Natural killer cell treated with Interleukin-12 subunit alpha and Interleukin-12 subunit beta and Interleukin-15 and Interleukin-18, amount 100 ng/mL, for 72 hours (primary cell): Measurements from ENCODE around the gene SLITRK3. TPM values are rescaled to one million over a fixed set of nuclear protein-coding genes. Genes with fewer than 3 reads are reported as not detected.

Experiments
- ATAC-seq, 2 donors: fragments of 150-1000 bp; cut with Tn5 transposase in 1 of 2; sonication (Bioruptor Pico), chemical (Tn5 transposase) in 1 of 2; 2 replicates each; pipeline ENCODE4 v1.10.0; 2021
- DNase-seq: peaks from one replicate; pipeline ENCODE4 v3.0.0; 2022; ENCODE audit warnings: low spot score
- H3K27ac Mint-ChIP-seq, 2 donors: 1 replicate in 1 of 2; 2 replicates in 1 of 2; pipeline ENCODE4 v1.8.0; 2022; ENCODE audit warnings: mixed read lengths in 2 of 2, mild to moderate bottlenecking in 1 of 2, moderate library complexity in 1 of 2
- H3K27me3 Mint-ChIP-seq, 2 donors: 1 replicate in 1 of 2; 2 replicates in 1 of 2; pipeline ENCODE4 v1.8.0; 2022; ENCODE audit warnings: mixed read lengths in 2 of 2
- H3K36me3 Mint-ChIP-seq: one replicate; pipeline ENCODE4 v1.8.0; 2022; ENCODE audit warnings: mixed read lengths
- H3K4me1 Mint-ChIP-seq, 2 donors: 1 replicate in 1 of 2; 2 replicates in 1 of 2; pipeline ENCODE4 v1.8.0; 2022; ENCODE audit warnings: low read depth in 2 of 2, mixed read lengths in 2 of 2, mild to moderate bottlenecking in 1 of 2
- H3K4me3 Mint-ChIP-seq: one replicate; pipeline ENCODE4 v1.8.0; 2022; ENCODE audit warnings: mixed read lengths
- H3K9me3 Mint-ChIP-seq: 2 replicates; pipeline ENCODE4 v1.8.0; 2022; ENCODE audit warnings: mixed read lengths
- total RNA-seq, 2 donors: library from RNA; stranded (reverse); gene quantifications; one replicate each; pipeline ENCODE4 v1.2.3, GENCODE V29; 2022

SLITRK3 gene
- total RNA-seq, 2 donors from 2014 or later = not detected

DNA sequence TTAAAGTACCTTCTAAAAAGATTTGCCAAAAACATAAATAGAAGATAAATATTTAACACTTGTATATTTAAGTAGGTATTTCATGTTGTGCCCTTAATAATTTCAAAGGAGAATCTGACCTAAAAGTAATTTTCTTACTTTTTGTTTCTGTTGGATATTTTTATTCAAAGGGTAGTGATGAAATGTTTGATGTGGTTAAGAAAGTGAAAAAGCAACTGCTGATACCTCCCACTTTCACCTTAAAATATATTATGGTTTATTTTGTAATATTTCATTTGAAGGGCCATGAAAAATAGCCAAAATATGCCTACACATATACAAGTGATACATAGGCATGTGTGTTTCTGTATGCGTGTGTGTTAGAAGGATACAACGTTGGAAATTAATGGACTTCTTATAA is 5.8 kb upstream of the SLITRK3 start:
- no peak for ATAC-seq
- Mint-ChIP-seq H3K27ac (no peak overlapping the region), H3K4me3 (no peak overlapping the region), H3K27me3 (peaks cover 4 to 6% of the 10 kb centered on the region in 2 donors), H3K9me3 (peaks cover 6% of the 10 kb centered on the region), H3K36me3 (peaks cover 2% of the 10 kb centered on the region), H3K4me1 (peaks cover 1 to 2% of the 10 kb centered on the region in 2 donors)
- DNase-seq = no peak

DNA sequence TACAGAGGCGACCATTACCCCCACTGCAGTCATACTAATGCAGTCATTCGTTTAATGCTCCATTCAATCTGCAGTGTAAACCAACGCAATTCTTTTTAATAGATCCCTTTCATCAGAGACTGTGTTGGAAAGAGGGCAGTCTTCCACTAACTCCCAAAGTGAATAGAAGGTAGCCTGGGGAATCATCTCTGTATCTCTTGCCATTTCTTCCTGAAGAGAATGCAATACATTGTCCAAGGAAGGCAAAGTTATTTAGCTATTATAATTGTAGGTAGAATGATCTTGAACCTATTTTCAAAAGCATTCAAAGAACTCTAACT is 1.3 kb upstream of the SLITRK3 start:
- Mint-ChIP-seq H3K4me3 (no peak overlapping the region), H3K9me3 (peaks cover 8% of the 10 kb centered on the region)
- ATAC-seq = no peak

DNA sequence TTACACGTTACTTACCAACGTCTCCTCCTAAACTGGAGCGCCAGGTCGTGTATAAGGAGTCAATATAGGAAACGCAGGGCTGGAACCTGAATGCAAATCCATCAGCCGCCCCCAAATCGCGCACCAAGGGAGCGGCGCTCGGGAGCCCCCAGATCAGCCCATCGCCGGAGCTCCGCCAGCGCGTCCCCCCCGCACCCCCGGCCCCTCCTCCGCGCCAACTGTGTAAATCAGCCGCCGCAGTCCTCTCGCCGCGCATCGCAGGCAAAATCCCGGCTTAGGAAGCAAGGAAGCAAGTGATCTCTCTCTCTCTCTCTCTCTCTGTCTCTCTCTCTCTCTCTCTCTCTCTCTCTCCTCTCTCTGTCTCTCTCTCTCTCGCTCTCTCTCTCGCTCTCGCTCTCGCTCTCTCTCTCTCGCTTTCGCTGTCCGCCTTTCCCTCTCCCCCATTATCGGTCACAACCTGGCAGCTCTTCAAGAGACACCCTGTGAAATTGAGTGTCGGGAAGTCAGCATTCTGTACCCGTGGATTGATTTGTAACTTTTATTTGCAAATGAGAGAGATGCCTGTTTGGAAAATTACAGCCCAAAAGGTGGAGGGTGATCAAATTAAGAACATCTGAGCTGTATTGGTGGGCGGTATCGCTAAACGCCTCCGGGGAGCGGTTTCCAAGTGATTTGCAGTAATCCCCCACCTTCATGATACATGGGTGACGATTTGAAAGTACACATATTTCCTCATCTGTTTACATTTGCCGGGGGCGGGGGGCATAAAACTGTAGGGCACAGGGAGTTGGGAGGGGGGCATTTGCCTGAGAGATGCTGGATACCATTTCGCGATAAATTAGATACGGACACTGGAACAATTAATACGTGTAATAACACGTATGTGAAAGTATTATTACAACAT is 645 bp upstream of the SLITRK3 start:
- H3K36me3 Mint-ChIP-seq = peaks cover 5% of the 10 kb centered on the region
- peaks cover 5% of the 10 kb centered on the region in 2 donors for H3K4me1 Mint-ChIP-seq
- H3K27ac Mint-ChIP-seq = no peak overlapping the region
- peak overlapping the region; percentile 22 for H3K4me3 Mint-ChIP-seq
- peaks cover 8% of the 10 kb centered on the region for H3K9me3 Mint-ChIP-seq
- DNase-seq = no peak
- peaks cover 36 to 37% of the 10 kb centered on the region in 2 donors for H3K27me3 Mint-ChIP-seq
- no peak for ATAC-seq

More for the DNA sequence above, 1.3 kb upstream of the SLITRK3 start:
- DNase-seq = no peak
- peaks cover 5% of the 10 kb centered on the region in 2 donors for H3K4me1 Mint-ChIP-seq
- peaks cover 5% of the 10 kb centered on the region for H3K36me3 Mint-ChIP-seq
- H3K27ac Mint-ChIP-seq = no peak overlapping the region
- peaks cover 36 to 37% of the 10 kb centered on the region in 2 donors for H3K27me3 Mint-ChIP-seq

DNA sequence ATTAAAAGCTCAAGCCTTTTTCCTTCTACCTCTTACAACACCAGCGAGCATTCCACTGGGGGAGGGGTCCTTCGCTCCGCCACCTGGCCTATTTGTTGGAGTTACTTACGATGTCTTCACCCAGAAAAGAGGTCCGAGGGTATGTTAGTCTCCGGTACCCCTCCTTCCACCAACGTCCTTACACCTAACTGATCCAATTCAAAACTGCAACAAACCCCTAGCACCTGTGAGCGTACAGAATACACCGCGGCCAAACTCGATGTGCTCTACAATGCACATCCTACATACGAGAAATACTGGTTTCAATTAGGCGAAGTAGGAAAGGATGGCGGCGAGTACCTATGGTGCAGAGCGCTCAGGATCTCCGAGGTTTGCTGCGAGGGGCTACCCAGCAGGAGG is 944 bp downstream of the SLITRK3 start:
- ATAC-seq = no peak
- Mint-ChIP-seq H3K9me3 (peaks cover 8% of the 10 kb centered on the region), H3K4me3 (no peak overlapping the region), H3K27me3 (peaks cover 36 to 37% of the 10 kb centered on the region in 2 donors), H3K36me3 (peaks cover 5% of the 10 kb centered on the region), H3K27ac (no peak overlapping the region), H3K4me1 (peaks cover 5% of the 10 kb centered on the region in 2 donors)
- no peak for DNase-seq

- no peak for ATAC-seq
- Mint-ChIP-seq H3K27me3 (peaks cover 36 to 37% of the 10 kb centered on the region in 2 donors), H3K36me3 (peaks cover 5% of the 10 kb centered on the region), H3K4me1 (peaks cover 5% of the 10 kb centered on the region in 2 donors), H3K27ac (no peak overlapping the region), H3K4me3 (no peak overlapping the region), H3K9me3 (peaks cover 8% of the 10 kb centered on the region)
- no peak for DNase-seq
Measured at GRCh38 chr3:165194511-165195240, 1.5 kb downstream of the SLITRK3 start.

DNA sequence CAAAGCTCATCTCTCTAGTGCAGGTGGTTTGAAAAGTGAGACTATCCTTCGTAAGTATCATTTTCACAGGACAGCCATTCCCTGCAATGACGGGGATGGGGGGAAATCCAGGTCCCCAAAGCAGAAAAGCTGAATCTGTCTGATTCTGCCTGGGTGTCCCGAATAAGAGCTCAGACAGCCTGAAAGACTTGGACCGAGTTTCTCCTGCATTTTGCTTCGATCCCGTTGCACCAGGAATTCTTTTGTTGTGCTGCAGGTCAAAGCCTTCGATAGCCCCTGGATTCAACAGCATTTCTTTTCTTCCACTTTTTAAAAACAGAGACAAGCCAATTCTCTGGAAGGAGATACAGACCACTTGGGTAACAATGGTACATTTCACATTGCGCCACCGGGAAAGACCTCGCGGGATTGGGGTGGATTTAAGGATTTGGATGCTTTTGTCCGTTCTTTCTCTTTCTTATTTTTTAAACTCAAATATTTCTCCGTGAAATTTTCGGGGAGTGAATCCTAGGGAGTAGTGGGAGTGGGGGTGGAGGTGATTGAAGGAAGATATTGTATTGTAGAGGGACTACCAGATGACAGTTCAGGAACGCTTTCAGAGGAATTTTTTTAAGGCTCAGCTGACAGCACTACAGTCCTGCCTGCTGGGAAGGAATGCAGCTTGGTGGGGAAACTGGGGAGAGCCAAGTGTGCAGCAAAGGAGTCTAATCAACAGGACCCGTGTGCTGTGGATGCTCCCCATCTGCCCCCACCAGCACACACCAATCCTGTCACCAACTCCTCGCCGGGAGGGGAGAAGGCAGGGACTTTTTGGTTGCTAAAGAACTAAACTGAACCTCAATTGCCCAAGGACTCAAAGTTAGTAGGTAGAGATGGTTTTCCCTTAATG is 2.6 kb downstream of the SLITRK3 start:
- Mint-ChIP-seq H3K27ac (no peak overlapping the region), H3K27me3 (peaks cover 36 to 37% of the 10 kb centered on the region in 2 donors), H3K9me3 (peaks cover 8% of the 10 kb centered on the region), H3K4me3 (no peak overlapping the region), H3K4me1 (peaks cover 5% of the 10 kb centered on the region in 2 donors), H3K36me3 (peaks cover 5% of the 10 kb centered on the region)
- ATAC-seq = no peak
- no peak for DNase-seq

GRCh38 chr3:165192610-165193192 is 3.5 kb downstream of the SLITRK3 start:
- H3K36me3 Mint-ChIP-seq = peaks cover 5% of the 10 kb centered on the region
- DNase-seq (no peak), ATAC-seq (no peak)
- H3K27ac Mint-ChIP-seq = no peak overlapping the region
- peaks cover 36 to 37% of the 10 kb centered on the region in 2 donors for H3K27me3 Mint-ChIP-seq
- peaks cover 8% of the 10 kb centered on the region for H3K9me3 Mint-ChIP-seq
- H3K4me1 Mint-ChIP-seq = peaks cover 5% of the 10 kb centered on the region in 2 donors
- H3K4me3 Mint-ChIP-seq = no peak overlapping the region

- Mint-ChIP-seq H3K36me3 (no peaks in the 10 kb centered on the region), H3K4me3 (no peak overlapping the region)
Measured at GRCh38 chr3:165191491-165191890, 4.7 kb downstream of the SLITRK3 start.

DNA sequence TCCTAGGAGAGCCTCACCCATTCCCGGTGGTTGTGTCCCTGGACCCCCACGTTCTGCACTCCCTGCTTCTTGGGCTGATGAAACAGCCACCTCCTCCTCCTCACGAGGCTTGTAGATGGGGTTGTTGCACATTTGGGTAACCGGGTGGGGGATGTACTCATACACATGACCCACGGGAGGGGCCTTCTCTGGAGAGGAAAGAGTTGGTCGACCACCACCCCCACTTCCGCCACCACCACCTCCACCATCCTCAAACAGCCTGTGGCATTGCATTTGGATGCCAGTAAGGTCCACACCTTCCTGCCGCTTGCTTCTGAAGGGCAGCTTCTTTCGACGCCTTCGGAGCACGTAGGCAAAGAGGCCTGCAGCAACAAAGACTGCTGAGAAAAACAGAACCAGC is 7.7 kb downstream of the SLITRK3 start:
- no peak for DNase-seq
- H3K9me3 Mint-ChIP-seq = no peaks in the 10 kb centered on the region
- no peak overlapping the region for H3K4me3 Mint-ChIP-seq
- H3K4me1 Mint-ChIP-seq = no peaks in the 10 kb centered on the region
- H3K36me3 Mint-ChIP-seq = no peaks in the 10 kb centered on the region
- peaks cover 7 to 9% of the 10 kb centered on the region in 2 donors for H3K27me3 Mint-ChIP-seq
- no peak overlapping the region for H3K27ac Mint-ChIP-seq
- ATAC-seq = no peak

More at GRCh38 chr3:165191491-165191890, 4.7 kb downstream of the SLITRK3 start:
- Mint-ChIP-seq H3K27ac (no peak overlapping the region), H3K4me1 (no peaks in the 10 kb centered on the region), H3K9me3 (peaks cover 4% of the 10 kb centered on the region), H3K27me3 (peaks cover 27 to 28% of the 10 kb centered on the region in 2 donors)
- DNase-seq = no peak
- ATAC-seq = no peak

DNA sequence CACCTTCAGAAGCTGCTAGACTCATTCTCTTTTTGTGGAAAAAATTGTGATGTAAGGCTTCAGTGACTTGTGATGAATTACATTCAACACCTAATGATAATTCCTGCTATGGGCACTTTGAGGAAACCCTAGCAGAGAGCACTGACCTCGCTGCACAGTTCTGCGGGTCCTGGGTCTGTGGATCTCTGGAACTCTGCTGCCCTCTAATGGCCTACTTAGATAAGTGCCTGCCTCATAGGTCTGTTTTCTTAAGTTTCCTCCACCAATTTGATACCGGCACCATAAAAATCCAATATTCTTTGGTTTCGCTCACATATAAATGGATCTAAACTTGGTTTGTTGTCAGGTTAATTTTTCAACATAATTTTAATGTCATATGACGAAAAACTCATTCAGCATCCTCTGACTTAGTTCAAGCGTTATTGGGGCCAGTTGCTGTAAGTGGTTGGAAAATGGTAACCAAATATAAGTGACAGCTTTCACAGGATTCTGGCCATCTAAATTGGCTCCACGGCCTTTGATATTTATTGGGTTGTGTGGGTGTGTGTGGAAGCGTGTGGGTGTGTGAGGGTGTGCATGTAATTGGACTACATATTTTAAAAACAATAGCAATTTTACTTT is 10.4 kb downstream of the SLITRK3 start:
- no peaks in the 10 kb centered on the region for H3K9me3 Mint-ChIP-seq
- no peak overlapping the region for H3K27ac Mint-ChIP-seq
- H3K4me1 Mint-ChIP-seq = no peaks in the 10 kb centered on the region
- no peaks in the 10 kb centered on the region for H3K36me3 Mint-ChIP-seq
- peak; percentile 44 to 67 for ATAC-seq
- H3K27me3 Mint-ChIP-seq = no peaks in the 10 kb centered on the region
- no peak overlapping the region for H3K4me3 Mint-ChIP-seq
- no peak for DNase-seq

DNA sequence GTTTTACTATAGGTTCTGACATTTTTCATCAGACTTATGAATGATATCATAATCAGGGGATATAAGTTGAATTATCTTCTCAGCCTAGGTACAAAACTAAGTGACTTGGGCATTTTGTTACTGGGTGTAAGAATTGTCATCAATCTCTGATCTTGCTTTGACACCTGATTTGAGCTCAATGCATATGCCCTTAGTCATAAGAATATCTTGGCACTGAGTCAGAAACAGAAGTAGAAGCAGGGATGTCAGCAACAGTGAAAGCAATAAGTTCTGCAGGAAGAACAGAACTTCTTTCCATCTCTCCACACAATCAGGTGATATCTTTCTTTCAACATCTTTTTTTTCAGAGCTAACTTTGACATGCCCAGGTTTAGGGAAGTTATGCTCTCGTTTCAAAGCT is 14.6 kb downstream of the SLITRK3 start:
- no peaks in the 10 kb centered on the region for H3K9me3 Mint-ChIP-seq
- H3K4me3 Mint-ChIP-seq = no peak overlapping the region
- no peaks in the 10 kb centered on the region for H3K36me3 Mint-ChIP-seq
- H3K27ac Mint-ChIP-seq = no peak overlapping the region
- DNase-seq (no peak), ATAC-seq (no peak)
- H3K4me1 Mint-ChIP-seq = no peaks in the 10 kb centered on the region
- no peaks in the 10 kb centered on the region for H3K27me3 Mint-ChIP-seq

DNA sequence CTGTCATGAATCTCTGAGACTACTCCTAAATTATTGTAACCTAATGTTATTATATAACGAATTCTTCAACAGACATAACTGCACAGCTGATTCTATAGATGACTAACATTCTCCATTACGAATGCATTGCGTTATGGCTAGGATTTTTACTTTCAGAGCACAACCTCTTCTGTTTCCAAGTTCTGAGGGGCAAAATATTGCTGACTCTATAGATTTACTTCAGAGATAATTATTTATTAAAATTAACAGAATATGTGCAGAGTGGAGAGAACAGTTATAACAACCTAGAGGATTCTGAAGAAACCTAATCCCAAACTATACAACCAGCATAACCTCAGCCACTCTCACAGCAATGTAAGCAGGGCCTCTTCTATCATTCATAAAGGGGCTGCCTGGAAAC is 25.9 kb downstream of the SLITRK3 start:
- ATAC-seq (no peak), DNase-seq (no peak)
- no peak overlapping the region for H3K27ac Mint-ChIP-seq
- H3K4me3 Mint-ChIP-seq = no peak overlapping the region
- H3K36me3 Mint-ChIP-seq = peaks cover 11% of the 10 kb centered on the region
- H3K4me1 Mint-ChIP-seq = no peaks in the 10 kb centered on the region
- H3K27me3 Mint-ChIP-seq = no peaks in the 10 kb centered on the region
- peaks cover 23% of the 10 kb centered on the region for H3K9me3 Mint-ChIP-seq

DNA sequence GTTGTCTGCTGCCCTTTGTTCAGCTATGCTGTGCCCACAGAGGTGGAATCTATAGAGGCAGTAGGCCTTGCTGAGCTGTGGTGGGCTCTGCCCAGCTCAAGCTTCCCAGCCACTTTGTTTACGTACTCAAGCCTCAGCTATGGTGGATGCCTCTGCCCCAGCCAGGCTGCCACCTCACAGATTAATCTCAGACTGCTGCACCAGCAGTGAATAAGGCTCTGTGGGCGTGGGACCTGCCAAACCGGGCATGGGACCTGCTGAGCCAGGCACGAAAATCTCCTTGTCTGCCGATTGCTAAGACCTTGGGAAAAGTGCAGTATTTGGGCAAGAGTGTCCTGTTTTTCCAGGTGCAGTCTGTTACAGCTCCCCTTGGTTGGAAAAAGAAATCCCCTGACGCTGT is 26.8 kb downstream of the SLITRK3 start:
- H3K27ac Mint-ChIP-seq = no peak overlapping the region
- H3K4me1 Mint-ChIP-seq = no peaks in the 10 kb centered on the region
- no peaks in the 10 kb centered on the region for H3K27me3 Mint-ChIP-seq
- H3K36me3 Mint-ChIP-seq = peaks cover 11% of the 10 kb centered on the region
- H3K9me3 Mint-ChIP-seq = peaks cover 23% of the 10 kb centered on the region
- H3K4me3 Mint-ChIP-seq = no peak overlapping the region
- no peak for ATAC-seq
- DNase-seq = no peak
